Measurements from ENCODE around the gene MGLL. TPM values are rescaled to one million over a fixed set of nuclear protein-coding genes. Genes with fewer than 3 reads are reported as not detected.

MGLL gene
- total and polyA plus RNA-seq, 2 donors (not counting 1 experiment from before 2014, with no cell fraction given), result 1.7 to 6.9 TPM

- no peak overlapping the region for H2AFZ ChIP-seq (ENCODE audit: insufficient read depth, low read depth, low read length, poor library complexity, severe bottlenecking)
- no peaks in the 10 kb centered on the region for H3K27me3 Mint-ChIP-seq
- TF ChIP-seq CTCF (IDR thresholded peaks at IDR 0.05) (no peak), EZH2 (IDR thresholded peaks at IDR 0.05; ENCODE audit: borderline replicate concordance, insufficient read depth, low read depth, low read length, poor library complexity, severe bottlenecking) (no peak)
- H3K9me3 ChIP-seq (ENCODE audit: control extremely low read depth in 1 of 3, control insufficient read depth in 2 of 3, insufficient read depth in 1 of 3, low read length in 2 of 3), result no peaks in the 10 kb centered on the region
- H3K4me2 ChIP-seq (replicated peaks; ENCODE audit: low read depth, low read length, poor library complexity, severe bottlenecking), result no peak overlapping the region
- POLR2A ChIA-PET, result no interaction called here
- H3K9ac ChIP-seq (ENCODE audit: low read length), result no peak overlapping the region
- 58% methylated on average over 10 of the region's 16 CpGs for WGBS (ENCODE audit: insufficient coverage)
- no peak overlapping the region for H3K27ac Mint-ChIP-seq
- H3K9me3 Mint-ChIP-seq (ENCODE audit: insufficient read depth), result no peaks in the 10 kb centered on the region
- CTCF ChIA-PET, result interaction anchor here (1.2 kb wide), 1 partner anchor 14 kb away, joined by 3 read pairs; no protein-coding TSS in a partner anchor
- no peak overlapping the region for H3K4me3 ChIP-seq (ENCODE audit: control extremely low read depth in 1 of 5, extremely low read depth in 1 of 5, insufficient read depth in 1 of 5, low read depth in 2 of 5, low read length in 4 of 5)
- no peak for DNase-seq
- ATAC-seq (ENCODE audit: low read depth), result no peak
- no peak overlapping the region for H3K27ac ChIP-seq (ENCODE audit: low read length in 2 of 2)
- peaks cover 29% of the 10 kb centered on the region for H3K4me1 Mint-ChIP-seq
- H3K4me3 Mint-ChIP-seq, result no peak overlapping the region
- no peaks in the 10 kb centered on the region for H3K27me3 ChIP-seq (replicated peaks in 1 of 4; ENCODE audit: control extremely low read depth in 1 of 4, control insufficient read depth in 3 of 4, insufficient read depth in 4 of 4, low read length in 3 of 4)
- intact Hi-C loops (cut with micrococcal nuclease), result no loop called here
- no peaks in the 10 kb centered on the region for H4K20me1 ChIP-seq (ENCODE audit: control insufficient read depth, insufficient read depth, low read length, poor library complexity, severe bottlenecking)
- no peaks in the 10 kb centered on the region for H3K36me3 ChIP-seq (replicated peaks in 1 of 2; ENCODE audit: control extremely low read depth in 1 of 2, control insufficient read depth in 1 of 2, extremely low read depth in 1 of 2, insufficient read depth in 2 of 2, low read length in 1 of 2)
- no peaks in the 10 kb centered on the region for H3K79me2 ChIP-seq (ENCODE audit: control insufficient read depth, insufficient read depth, low read length)
- H3K4me1 ChIP-seq (ENCODE audit: control insufficient read depth in 2 of 2, insufficient read depth in 2 of 2, low read length in 2 of 2), result peaks cover 10 to 15% of the 10 kb centered on the region in 2 donors
Observed at GRCh38 chr3:127747751-127748521, 74.4 kb downstream of the MGLL start.

- Mint-ChIP-seq H3K27ac (no peak overlapping the region), H3K4me1 (peaks cover 25% of the 10 kb centered on the region), H3K4me3 (no peak overlapping the region), H3K27me3 (no peaks in the 10 kb centered on the region), H3K9me3 (ENCODE audit: insufficient read depth) (no peaks in the 10 kb centered on the region)
- Histone ChIP-seq H3K4me2 (replicated peaks; ENCODE audit: low read depth, low read length, poor library complexity, severe bottlenecking) (no peak overlapping the region), H3K9ac (ENCODE audit: low read length) (no peak overlapping the region), H3K4me1 (ENCODE audit: control insufficient read depth in 2 of 2, insufficient read depth in 2 of 2, low read length in 2 of 2) (peaks cover 10 to 15% of the 10 kb centered on the region in 2 donors), H3K36me3 (replicated peaks in 1 of 2; ENCODE audit: control extremely low read depth in 1 of 2, control insufficient read depth in 1 of 2, extremely low read depth in 1 of 2, insufficient read depth in 2 of 2, low read length in 1 of 2) (no peaks in the 10 kb centered on the region), H3K27ac (ENCODE audit: low read length in 2 of 2) (no peak overlapping the region), H3K9me3 (ENCODE audit: control extremely low read depth in 1 of 3, control insufficient read depth in 2 of 3, insufficient read depth in 1 of 3, low read length in 2 of 3) (no peaks in the 10 kb centered on the region), H3K4me3 (ENCODE audit: control extremely low read depth in 1 of 5, extremely low read depth in 1 of 5, insufficient read depth in 1 of 5, low read depth in 2 of 5, low read length in 4 of 5) (no peak overlapping the region), H3K79me2 (ENCODE audit: control insufficient read depth, insufficient read depth, low read length) (no peaks in the 10 kb centered on the region), H4K20me1 (ENCODE audit: control insufficient read depth, insufficient read depth, low read length, poor library complexity, severe bottlenecking) (no peaks in the 10 kb centered on the region), H2AFZ (ENCODE audit: insufficient read depth, low read depth, low read length, poor library complexity, severe bottlenecking) (no peak overlapping the region), H3K27me3 (replicated peaks in 1 of 4; ENCODE audit: control extremely low read depth in 1 of 4, control insufficient read depth in 3 of 4, insufficient read depth in 4 of 4, low read length in 3 of 4) (no peaks in the 10 kb centered on the region)
- ATAC-seq (ENCODE audit: low read depth) (no peak), DNase-seq (no peak)
- intact Hi-C loops (cut with micrococcal nuclease), result no loop called here
- CTCF ChIA-PET, result no interaction called here
- no peak for TF ChIP-seq EZH2 (IDR thresholded peaks at IDR 0.05; ENCODE audit: borderline replicate concordance, insufficient read depth, low read depth, low read length, poor library complexity, severe bottlenecking)
- no peak for TF ChIP-seq CTCF (IDR thresholded peaks at IDR 0.05)
- 67% methylated on average over 1 of the region's 1 CpG for WGBS (ENCODE audit: insufficient coverage)
- POLR2A ChIA-PET, result no interaction called here
Observed at GRCh38 chr3:127747066-127747465, 75.2 kb downstream of the MGLL start.
